ENCODE results near the gene SLC25A36. TPM values are rescaled to one million over a fixed set of nuclear protein-coding genes. Genes with fewer than 3 reads are reported as not detected.

SLC25A36 gene
- total RNA-seq: 58.6 and 63.1 TPM in 2 replicates
- long read RNA-seq, full-length matches to known transcripts: 61 of 106 reads
- long read RNA-seq, partial matches to known transcripts: 7 of 106 reads
- long read RNA-seq, other reads (novel, unspliced or antisense): 38 of 106 reads

- Mint-ChIP-seq H3K27ac (ENCODE audit: unreplicated experiment) (peak within 1 kb of the TSS; percentile 98), H3K4me3 (ENCODE audit: unreplicated experiment) (peak within 1 kb of the TSS; percentile 96), H3K4me1 (ENCODE audit: unreplicated experiment) (peaks cover 26% of the 10 kb centered on the region), H3K27me3 (ENCODE audit: unreplicated experiment) (peaks cover 15% of the 10 kb centered on the region), H3K9me3 (ENCODE audit: unreplicated experiment) (no peaks in the 10 kb centered on the region), H3K36me3 (ENCODE audit: unreplicated experiment) (peaks cover 2% of the 10 kb centered on the region)
- TF ChIP-seq CTCF (IDR thresholded peaks at IDR 0.05): no peak
- peak; percentile 97 for DNase-seq (ENCODE audit: extremely low spot score, unreplicated experiment)
These were observed at the start of gene SLC25A36 for GRCh38 chr3:140941434-140942220. SLC25A36 (plus strand) TSS chr3:140941836; CDS start chr3:140942055, 219 bp downstream.

- Mint-ChIP-seq H3K4me1 (ENCODE audit: unreplicated experiment) (peaks cover 4% of the 10 kb centered on the region), H3K27ac (ENCODE audit: unreplicated experiment) (no peak overlapping the region)
- no peak for TF ChIP-seq CTCF (IDR thresholded peaks at IDR 0.05)
These were observed 44.6 kb upstream of the SLC25A36 start for GRCh38 chr3:140896997-140897396.

GRCh38 chr3:140898340-140899180 is 43.1 kb upstream of the SLC25A36 start:
- Mint-ChIP-seq H3K9me3 (ENCODE audit: unreplicated experiment) (no peaks in the 10 kb centered on the region), H3K4me3 (ENCODE audit: unreplicated experiment) (no peak overlapping the region)
- DNase-seq (ENCODE audit: extremely low spot score, unreplicated experiment): no peak

More at GRCh38 chr3:140896997-140897396, 44.6 kb upstream of the SLC25A36 start:
- peaks cover 50% of the 10 kb centered on the region for H3K27me3 Mint-ChIP-seq (ENCODE audit: unreplicated experiment)
- no peak overlapping the region for H3K4me3 Mint-ChIP-seq (ENCODE audit: unreplicated experiment)
- H3K9me3 Mint-ChIP-seq (ENCODE audit: unreplicated experiment): no peaks in the 10 kb centered on the region
- H3K36me3 Mint-ChIP-seq (ENCODE audit: unreplicated experiment): no peaks in the 10 kb centered on the region
- peak; percentile 32 for DNase-seq (ENCODE audit: extremely low spot score, unreplicated experiment)

GRCh38 chr3:140899363-140899762 is 42.3 kb upstream of the SLC25A36 start:
- no peak overlapping the region for H3K27ac Mint-ChIP-seq (ENCODE audit: unreplicated experiment)
- peak; percentile 54 for DNase-seq (ENCODE audit: extremely low spot score, unreplicated experiment)
- peaks cover 32% of the 10 kb centered on the region for H3K27me3 Mint-ChIP-seq (ENCODE audit: unreplicated experiment)
- no peaks in the 10 kb centered on the region for H3K36me3 Mint-ChIP-seq (ENCODE audit: unreplicated experiment)
- H3K4me3 Mint-ChIP-seq (ENCODE audit: unreplicated experiment): no peak overlapping the region
- H3K9me3 Mint-ChIP-seq (ENCODE audit: unreplicated experiment): no peaks in the 10 kb centered on the region
- peaks cover 4% of the 10 kb centered on the region for H3K4me1 Mint-ChIP-seq (ENCODE audit: unreplicated experiment)
- no peak for TF ChIP-seq CTCF (IDR thresholded peaks at IDR 0.05)

More at GRCh38 chr3:140898340-140899180, 43.1 kb upstream of the SLC25A36 start:
- Mint-ChIP-seq H3K36me3 (ENCODE audit: unreplicated experiment) (no peaks in the 10 kb centered on the region), H3K4me1 (ENCODE audit: unreplicated experiment) (peaks cover 4% of the 10 kb centered on the region), H3K27ac (ENCODE audit: unreplicated experiment) (no peak overlapping the region), H3K27me3 (ENCODE audit: unreplicated experiment) (peaks cover 36% of the 10 kb centered on the region)
- peak; percentile 73 for TF ChIP-seq CTCF (IDR thresholded peaks at IDR 0.05)
